ENCODE measurements around the gene ZC3H4. TPM values are rescaled to one million over a fixed set of nuclear protein-coding genes. Genes with fewer than 3 reads are reported as not detected.

ZC3H4 gene
- total and polyA plus RNA-seq, 2 experiments from 2014 or later = 26.7 to 36.9 TPM

DNA sequence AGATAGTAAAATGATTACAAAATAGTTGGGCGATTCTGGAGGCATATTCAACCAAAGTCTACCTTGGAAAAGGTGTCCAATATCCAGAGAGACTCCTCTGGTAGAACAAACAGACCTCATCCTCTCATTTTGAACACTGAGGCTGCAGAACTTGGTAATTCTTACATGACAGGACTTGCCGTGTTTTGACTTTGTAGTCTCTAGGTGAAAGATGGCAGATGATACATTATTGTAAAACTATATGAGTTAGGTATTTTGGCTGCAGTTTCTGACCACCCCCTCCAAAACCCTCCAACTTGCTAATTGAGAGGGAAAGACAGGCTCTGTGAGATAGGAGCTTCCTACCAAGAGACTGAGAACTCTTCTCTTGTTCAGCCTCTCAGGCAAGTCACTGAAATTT lies 39.7 kb upstream of the ZC3H4 start:
- ATAC-seq (no peak), DNase-seq (ENCODE audit: low spot score) (no peak)
- Mint-ChIP-seq H3K9me3 (no peaks in the 10 kb centered on the region), H3K27ac (peak overlapping the region; percentile 56; the same call in 1 of the 2 replicates), H3K4me3 (no peak overlapping the region), H3K4me1 (peaks cover 31% of the 10 kb centered on the region), H3K36me3 (ENCODE audit: low read depth) (peaks cover 93% of the 10 kb centered on the region), H3K27me3 (ENCODE audit: insufficient read depth, low read depth, poor library complexity) (peaks cover 12% of the 10 kb centered on the region)
- peaks cover 72% of the 10 kb centered on the region for H3K79me2 ChIP-seq (replicated peaks; ENCODE audit: insufficient read depth)
- H3F3A ChIP-seq (replicated peaks; ENCODE audit: low read depth) = peaks cover 48% of the 10 kb centered on the region
- no peak overlapping the region for H2AFZ ChIP-seq
- H3K36me3 ChIP-seq (ENCODE audit: insufficient read depth) = peaks cover 57% of the 10 kb centered on the region
- H3K4me1 ChIP-seq (ENCODE audit: insufficient read depth) = peaks cover 21% of the 10 kb centered on the region
- H3K27me3 ChIP-seq (ENCODE audit: insufficient read depth) = no peaks in the 10 kb centered on the region
- peak overlapping the region; percentile 98 for H3K27ac ChIP-seq (ENCODE audit: low read depth)
- peaks cover 42% of the 10 kb centered on the region for H4K20me1 ChIP-seq (replicated peaks; ENCODE audit: insufficient read depth)
- no peak overlapping the region for H3K4me2 ChIP-seq
- no peaks in the 10 kb centered on the region for H3K9me2 ChIP-seq (ENCODE audit: insufficient read depth)
- no peak overlapping the region for H3K4me3 ChIP-seq
- TF ChIP-seq, protein P1, sequence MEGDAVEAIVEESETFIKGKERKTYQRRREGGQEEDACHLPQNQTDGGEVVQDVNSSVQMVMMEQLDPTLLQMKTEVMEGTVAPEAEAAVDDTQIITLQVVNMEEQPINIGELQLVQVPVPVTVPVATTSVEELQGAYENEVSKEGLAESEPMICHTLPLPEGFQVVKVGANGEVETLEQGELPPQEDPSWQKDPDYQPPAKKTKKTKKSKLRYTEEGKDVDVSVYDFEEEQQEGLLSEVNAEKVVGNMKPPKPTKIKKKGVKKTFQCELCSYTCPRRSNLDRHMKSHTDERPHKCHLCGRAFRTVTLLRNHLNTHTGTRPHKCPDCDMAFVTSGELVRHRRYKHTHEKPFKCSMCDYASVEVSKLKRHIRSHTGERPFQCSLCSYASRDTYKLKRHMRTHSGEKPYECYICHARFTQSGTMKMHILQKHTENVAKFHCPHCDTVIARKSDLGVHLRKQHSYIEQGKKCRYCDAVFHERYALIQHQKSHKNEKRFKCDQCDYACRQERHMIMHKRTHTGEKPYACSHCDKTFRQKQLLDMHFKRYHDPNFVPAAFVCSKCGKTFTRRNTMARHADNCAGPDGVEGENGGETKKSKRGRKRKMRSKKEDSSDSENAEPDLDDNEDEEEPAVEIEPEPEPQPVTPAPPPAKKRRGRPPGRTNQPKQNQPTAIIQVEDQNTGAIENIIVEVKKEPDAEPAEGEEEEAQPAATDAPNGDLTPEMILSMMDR (conservative IDR thresholded peaks at IDR 0.05; ENCODE audit: low read depth in 2 of 2) = no peak
- TF ChIP-seq ZNF114 (CRISPR knock-in tag; IDR thresholded peaks at IDR 0.05) (no peak), STAT1 (IDR thresholded peaks at IDR 0.05; ENCODE audit: unreplicated experiment) (no peak), EZH2phosphoT487 (IDR thresholded peaks at IDR 0.05; ENCODE audit: unreplicated experiment) (no peak), ZNF331 (CRISPR knock-in tag; IDR thresholded peaks at IDR 0.05; ENCODE audit: low read depth) (no peak), NANOG (IDR thresholded peaks at IDR 0.05; ENCODE audit: borderline replicate concordance) (no peak), EZH2 (IDR thresholded peaks at IDR 0.05; ENCODE audit: low read depth, unreplicated experiment) (no peak)
- TF ChIP-seq, protein P2, sequence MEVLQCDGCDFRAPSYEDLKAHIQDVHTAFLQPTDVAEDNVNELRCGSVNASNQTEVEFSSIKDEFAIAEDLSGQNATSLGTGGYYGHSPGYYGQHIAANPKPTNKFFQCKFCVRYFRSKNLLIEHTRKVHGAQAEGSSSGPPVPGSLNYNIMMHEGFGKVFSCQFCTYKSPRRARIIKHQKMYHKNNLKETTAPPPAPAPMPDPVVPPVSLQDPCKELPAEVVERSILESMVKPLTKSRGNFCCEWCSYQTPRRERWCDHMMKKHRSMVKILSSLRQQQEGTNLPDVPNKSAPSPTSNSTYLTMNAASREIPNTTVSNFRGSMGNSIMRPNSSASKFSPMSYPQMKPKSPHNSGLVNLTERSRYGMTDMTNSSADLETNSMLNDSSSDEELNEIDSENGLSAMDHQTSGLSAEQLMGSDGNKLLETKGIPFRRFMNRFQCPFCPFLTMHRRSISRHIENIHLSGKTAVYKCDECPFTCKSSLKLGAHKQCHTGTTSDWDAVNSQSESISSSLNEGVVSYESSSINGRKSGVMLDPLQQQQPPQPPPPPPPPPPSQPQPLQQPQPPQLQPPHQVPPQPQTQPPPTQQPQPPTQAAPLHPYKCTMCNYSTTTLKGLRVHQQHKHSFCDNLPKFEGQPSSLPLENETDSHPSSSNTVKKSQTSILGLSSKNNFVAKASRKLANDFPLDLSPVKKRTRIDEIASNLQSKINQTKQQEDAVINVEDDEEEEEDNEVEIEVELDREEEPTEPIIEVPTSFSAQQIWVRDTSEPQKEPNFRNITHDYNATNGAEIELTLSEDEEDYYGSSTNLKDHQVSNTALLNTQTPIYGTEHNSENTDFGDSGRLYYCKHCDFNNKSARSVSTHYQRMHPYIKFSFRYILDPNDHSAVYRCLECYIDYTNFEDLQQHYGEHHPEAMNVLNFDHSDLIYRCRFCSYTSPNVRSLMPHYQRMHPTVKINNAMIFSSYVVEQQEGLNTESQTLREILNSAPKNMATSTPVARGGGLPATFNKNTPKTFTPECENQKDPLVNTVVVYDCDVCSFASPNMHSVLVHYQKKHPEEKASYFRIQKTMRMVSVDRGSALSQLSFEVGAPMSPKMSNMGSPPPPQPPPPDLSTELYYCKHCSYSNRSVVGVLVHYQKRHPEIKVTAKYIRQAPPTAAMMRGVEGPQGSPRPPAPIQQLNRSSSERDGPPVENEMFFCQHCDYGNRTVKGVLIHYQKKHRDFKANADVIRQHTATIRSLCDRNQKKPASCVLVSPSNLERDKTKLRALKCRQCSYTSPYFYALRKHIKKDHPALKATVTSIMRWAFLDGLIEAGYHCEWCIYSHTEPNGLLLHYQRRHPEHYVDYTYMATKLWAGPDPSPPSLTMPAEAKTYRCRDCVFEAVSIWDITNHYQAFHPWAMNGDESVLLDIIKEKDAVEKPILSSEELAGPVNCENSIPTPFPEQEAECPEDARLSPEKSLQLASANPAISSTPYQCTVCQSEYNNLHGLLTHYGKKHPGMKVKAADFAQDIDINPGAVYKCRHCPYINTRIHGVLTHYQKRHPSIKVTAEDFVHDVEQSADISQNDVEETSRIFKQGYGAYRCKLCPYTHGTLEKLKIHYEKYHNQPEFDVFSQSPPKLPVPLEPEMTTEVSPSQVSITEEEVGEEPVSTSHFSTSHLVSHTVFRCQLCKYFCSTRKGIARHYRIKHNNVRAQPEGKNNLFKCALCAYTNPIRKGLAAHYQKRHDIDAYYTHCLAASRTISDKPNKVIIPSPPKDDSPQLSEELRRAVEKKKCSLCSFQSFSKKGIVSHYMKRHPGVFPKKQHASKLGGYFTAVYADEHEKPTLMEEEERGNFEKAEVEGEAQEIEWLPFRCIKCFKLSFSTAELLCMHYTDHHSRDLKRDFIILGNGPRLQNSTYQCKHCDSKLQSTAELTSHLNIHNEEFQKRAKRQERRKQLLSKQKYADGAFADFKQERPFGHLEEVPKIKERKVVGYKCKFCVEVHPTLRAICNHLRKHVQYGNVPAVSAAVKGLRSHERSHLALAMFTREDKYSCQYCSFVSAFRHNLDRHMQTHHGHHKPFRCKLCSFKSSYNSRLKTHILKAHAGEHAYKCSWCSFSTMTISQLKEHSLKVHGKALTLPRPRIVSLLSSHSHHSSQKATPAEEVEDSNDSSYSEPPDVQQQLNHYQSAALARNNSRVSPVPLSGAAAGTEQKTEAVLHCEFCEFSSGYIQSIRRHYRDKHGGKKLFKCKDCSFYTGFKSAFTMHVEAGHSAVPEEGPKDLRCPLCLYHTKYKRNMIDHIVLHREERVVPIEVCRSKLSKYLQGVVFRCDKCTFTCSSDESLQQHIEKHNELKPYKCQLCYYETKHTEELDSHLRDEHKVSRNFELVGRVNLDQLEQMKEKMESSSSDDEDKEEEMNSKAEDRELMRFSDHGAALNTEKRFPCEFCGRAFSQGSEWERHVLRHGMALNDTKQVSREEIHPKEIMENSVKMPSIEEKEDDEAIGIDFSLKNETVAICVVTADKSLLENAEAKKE (CRISPR knock-in tag; IDR thresholded peaks at IDR 0.05) = no peak
